Lung (tissue), 12 donors: ENCODE results near the gene SETBP1. TPM values are rescaled to one million over a fixed set of nuclear protein-coding genes. Genes with fewer than 3 reads are reported as not detected.
A peak's percentile ranks its signal among the peaks of the same experiment; 100 is the strongest.

ENCODE experiments used
- ATAC-seq: fragments of 200-7000 bp; cut with Tn5 transposase; one replicate; pipeline ENCODE4 v1.9.1; 2020; ENCODE audit warnings: moderate number of reproducible peaks; ENCODE audit not compliant: insufficient read depth, low FRiP score
- DNase-seq, 3 donors: peaks; one replicate each; pipeline ENCODE4 v3.0.0-alpha.2; 2013 to 2017
- H3K27ac ChIP-seq, 2 donors: one replicate each; pipeline ENCODE4 v1.5.1; 2013; ENCODE audit warnings: mild to moderate bottlenecking in 2 of 2, moderate library complexity in 2 of 2, control low read depth in 1 of 2, inconsistent platforms in 1 of 2, low read depth in 1 of 2, low read length in 1 of 2
- H3K27me3 ChIP-seq, 3 donors: one replicate each; pipeline ENCODE4 v1.5.1; 2013; ENCODE audit warnings: low read length in 2 of 3; ENCODE audit not compliant: control insufficient read depth in 3 of 3, insufficient read depth in 3 of 3
- H3K36me3 ChIP-seq, 4 donors: one replicate each; pipeline ENCODE4 v1.5.1; 2013; ENCODE audit warnings: low read length in 4 of 4, mild to moderate bottlenecking in 1 of 4, moderate library complexity in 1 of 4; ENCODE audit not compliant: control insufficient read depth in 4 of 4, insufficient read depth in 4 of 4
- H3K4me1 ChIP-seq, 5 donors: one replicate each; pipeline ENCODE4 v1.5.1; 2013; ENCODE audit warnings: low read length in 5 of 5, mild to moderate bottlenecking in 2 of 5, moderate library complexity in 1 of 5; ENCODE audit not compliant: control insufficient read depth in 5 of 5, insufficient read depth in 5 of 5
- H3K4me3 ChIP-seq: one replicate; pipeline ENCODE4 v1.5.1; 2013; ENCODE audit warnings: mild to moderate bottlenecking, control low read depth, moderate library complexity
- H3K9ac ChIP-seq, 2 donors: one replicate each; pipeline ENCODE4 v1.5.1; 2013; ENCODE audit warnings: low read length in 2 of 2, control low read depth in 1 of 2; ENCODE audit not compliant: insufficient read depth in 1 of 2
- H3K9me3 ChIP-seq, 4 donors: one replicate each; pipeline ENCODE4 v1.5.1; 2013; ENCODE audit warnings: low read length in 3 of 4, mild to moderate bottlenecking in 1 of 4, moderate library complexity in 1 of 4; ENCODE audit not compliant: control insufficient read depth in 4 of 4, insufficient read depth in 3 of 4
- WGBS, 2 donors: extraction: QIAGEN DNeasy Blood & Tissue Kit; methylation state at CpG; one replicate each; pipeline ENCODE4 v1.1.7; 2013; 5-methylcytosine and 5-hydroxymethylcytosine counted together
- polyA plus RNA-seq, 2 donors: library from polyadenylated mRNA; stranded (reverse); fragments of 200-250 nt; gene quantifications; one replicate each; pipeline ENCODE4 v1.2.1, GENCODE V29; 2013
- total RNA-seq, 2 donors: library from RNA; depleted of rRNA in 1 of 2; stranded (reverse); fragments of >200 nt in 1 of 2; gene quantifications; one replicate each; pipeline ENCODE4 v1.2.1, GENCODE V29; 2014 to 2021
- TF ChIP-seq, protein P1 (sequence below): IDR thresholded peaks from 2 replicates; pipeline ENCODE4 v1.5.1; 2012; ENCODE audit warnings: mild to moderate bottlenecking; ENCODE audit errors: control extremely low read depth, extremely low read depth
- donor health status: control.
- donor health status: control.
- donor health status: Bipolar disorder and iron deficiency.
- donor health status: healthy.
- donor health status: DM: yes; HTN: yes; CAD: no.

SETBP1 gene
- total and polyA plus RNA-seq, 4 donors: 1.6 to 43.8 (median 16.6) TPM

DNA sequence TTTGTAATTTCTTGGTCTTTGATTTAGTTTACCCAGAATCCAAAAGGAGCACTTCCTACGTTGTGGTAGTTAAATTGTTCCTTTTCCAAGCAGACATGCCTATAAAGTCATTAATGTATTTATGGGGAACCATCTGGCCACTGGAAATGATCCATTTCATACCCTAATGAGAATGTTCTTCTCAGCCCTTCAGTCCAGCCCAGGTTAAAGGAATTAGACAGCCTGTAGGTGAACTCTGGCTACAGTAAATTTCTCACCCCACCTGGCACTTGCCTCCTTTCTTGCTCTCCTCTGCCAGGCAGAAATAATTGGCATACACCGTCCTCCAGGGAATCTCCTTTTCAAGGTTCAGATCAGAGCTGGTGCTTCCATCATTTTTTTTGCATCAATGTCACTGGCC is 121.1 kb downstream of the SETBP1 start:
- no peak for DNase-seq
- TF ChIP-seq, protein P1, sequence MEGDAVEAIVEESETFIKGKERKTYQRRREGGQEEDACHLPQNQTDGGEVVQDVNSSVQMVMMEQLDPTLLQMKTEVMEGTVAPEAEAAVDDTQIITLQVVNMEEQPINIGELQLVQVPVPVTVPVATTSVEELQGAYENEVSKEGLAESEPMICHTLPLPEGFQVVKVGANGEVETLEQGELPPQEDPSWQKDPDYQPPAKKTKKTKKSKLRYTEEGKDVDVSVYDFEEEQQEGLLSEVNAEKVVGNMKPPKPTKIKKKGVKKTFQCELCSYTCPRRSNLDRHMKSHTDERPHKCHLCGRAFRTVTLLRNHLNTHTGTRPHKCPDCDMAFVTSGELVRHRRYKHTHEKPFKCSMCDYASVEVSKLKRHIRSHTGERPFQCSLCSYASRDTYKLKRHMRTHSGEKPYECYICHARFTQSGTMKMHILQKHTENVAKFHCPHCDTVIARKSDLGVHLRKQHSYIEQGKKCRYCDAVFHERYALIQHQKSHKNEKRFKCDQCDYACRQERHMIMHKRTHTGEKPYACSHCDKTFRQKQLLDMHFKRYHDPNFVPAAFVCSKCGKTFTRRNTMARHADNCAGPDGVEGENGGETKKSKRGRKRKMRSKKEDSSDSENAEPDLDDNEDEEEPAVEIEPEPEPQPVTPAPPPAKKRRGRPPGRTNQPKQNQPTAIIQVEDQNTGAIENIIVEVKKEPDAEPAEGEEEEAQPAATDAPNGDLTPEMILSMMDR: no peak
- H3K9ac ChIP-seq: no peak overlapping the region
- H3K27ac ChIP-seq: no peak overlapping the region
- H3K4me1 ChIP-seq: peaks cover 3 to 25% (median 9%) of the 10 kb centered on the region in 5 donors
- H3K9me3 ChIP-seq: no peaks in the 10 kb centered on the region
- WGBS, 2 donors: 94 to 95% methylated on average over 2 of the region's 2 CpGs
- peaks cover 0 to 10% (median 0%) of the 10 kb centered on the region in 4 donors for H3K36me3 ChIP-seq
- no peak overlapping the region for H3K4me3 ChIP-seq
- ATAC-seq: no peak
- H3K27me3 ChIP-seq: no peaks in the 10 kb centered on the region

DNA sequence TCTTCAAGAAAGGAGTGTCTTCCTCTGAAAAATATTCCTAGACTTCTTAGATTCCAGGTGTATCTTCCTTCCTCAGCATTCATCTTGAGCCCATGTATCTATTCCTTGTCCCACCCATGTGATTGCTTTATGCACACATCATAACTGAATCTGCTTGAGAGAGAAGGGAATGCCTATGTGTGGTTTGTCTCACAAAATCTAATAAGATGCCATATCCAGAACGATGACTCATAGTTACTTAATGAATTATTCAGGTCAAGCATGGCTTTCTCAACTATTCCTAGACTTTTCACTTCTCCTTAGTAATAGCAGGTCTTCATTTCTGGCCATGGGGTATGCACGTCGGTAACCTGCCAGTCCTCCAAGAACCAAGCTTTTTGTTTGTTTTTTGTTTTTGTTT is 121.8 kb downstream of the SETBP1 start:
- Histone ChIP-seq H3K27me3 (no peaks in the 10 kb centered on the region), H3K4me1 (peaks cover 0 to 25% (median 9%) of the 10 kb centered on the region in 5 donors), H3K27ac (peak overlapping the region; percentile 30 to 42), H3K9ac (no peak overlapping the region), H3K36me3 (peaks cover 0 to 10% (median 0%) of the 10 kb centered on the region in 4 donors), H3K4me3 (no peak overlapping the region), H3K9me3 (no peaks in the 10 kb centered on the region)
- TF ChIP-seq, protein P1: no peak
- WGBS, 2 donors: 83 to 93% methylated on average over 3 of the region's 3 CpGs
- ATAC-seq (no peak), DNase-seq (no peak)

DNA sequence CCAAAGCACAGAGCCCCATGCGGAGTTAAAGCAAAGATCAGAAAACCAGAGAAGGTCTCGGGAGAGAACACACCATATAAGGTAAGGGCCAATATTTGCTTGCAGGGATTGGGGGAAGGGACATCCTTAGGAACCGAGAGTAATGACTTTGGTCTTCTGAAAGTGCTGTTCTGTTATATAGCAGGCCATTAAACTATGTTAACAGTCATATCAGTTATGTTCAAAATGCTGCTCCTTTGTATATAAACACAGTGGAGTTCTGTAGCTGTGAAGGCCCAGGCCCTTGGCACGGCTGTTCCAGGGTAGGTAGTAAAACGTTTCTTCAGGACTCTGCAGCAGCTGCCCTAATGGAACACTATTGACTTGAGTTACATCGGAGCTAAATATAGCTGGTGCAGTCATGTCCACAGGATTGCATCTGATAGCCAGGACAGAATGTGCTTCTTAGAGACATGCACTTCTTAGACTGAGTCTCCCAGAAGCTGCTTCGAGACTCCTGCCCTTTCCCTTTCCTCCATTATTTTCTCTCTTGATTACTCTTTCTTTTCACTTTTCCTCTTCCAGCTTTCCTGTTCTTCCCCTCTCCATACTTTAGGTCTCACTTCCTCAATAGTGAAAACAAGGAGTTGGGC is 122.4 kb downstream of the SETBP1 start:
- H3K9ac ChIP-seq: peak overlapping the region in 1 of 2 donors; percentile 50
- H3K4me3 ChIP-seq: no peak overlapping the region
- peak; percentile 51 to 79 (median 71) for DNase-seq
- H3K9me3 ChIP-seq: no peaks in the 10 kb centered on the region
- H3K36me3 ChIP-seq: peaks cover 0 to 10% (median 0%) of the 10 kb centered on the region in 4 donors
- H3K27ac ChIP-seq: peak overlapping the region; percentile 30 to 42
- TF ChIP-seq, protein P1: no peak
- 61 to 63% methylated on average over 7 of the region's 7 CpGs for WGBS, 2 donors
- H3K4me1 ChIP-seq: peaks cover 0 to 25% (median 9%) of the 10 kb centered on the region in 5 donors
- ATAC-seq: no peak
- no peaks in the 10 kb centered on the region for H3K27me3 ChIP-seq

DNA sequence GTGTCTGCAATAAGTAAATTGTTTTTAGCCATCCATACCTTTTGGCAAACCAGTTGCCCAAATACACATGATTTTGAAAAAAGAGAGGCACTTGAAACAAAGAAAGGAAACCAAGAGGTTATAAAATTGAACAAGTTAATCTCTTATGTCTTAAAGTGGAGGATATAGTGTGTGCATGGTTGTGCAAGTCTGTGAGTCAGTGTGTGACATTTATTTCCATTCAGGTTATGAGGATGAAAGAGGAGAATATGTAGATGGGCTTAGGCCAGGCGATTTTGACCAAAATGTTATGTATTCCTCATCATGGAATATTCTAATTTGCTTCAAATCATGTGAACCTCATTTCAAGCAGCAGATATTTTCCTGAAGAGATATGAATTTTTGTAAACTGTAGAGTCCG is 123.3 kb downstream of the SETBP1 start:
- no peaks in the 10 kb centered on the region for H3K27me3 ChIP-seq
- ATAC-seq (no peak), DNase-seq (no peak)
- no peak overlapping the region for H3K9ac ChIP-seq
- no peak overlapping the region for H3K4me3 ChIP-seq
- H3K4me1 ChIP-seq: peaks cover 0 to 19% (median 9%) of the 10 kb centered on the region in 5 donors
- H3K36me3 ChIP-seq: peaks cover 0 to 10% (median 0%) of the 10 kb centered on the region in 4 donors
- no peaks in the 10 kb centered on the region for H3K9me3 ChIP-seq
- H3K27ac ChIP-seq: no peak overlapping the region
- TF ChIP-seq, protein P1: no peak
- 88 to 97% methylated on average over 2 of the region's 2 CpGs for WGBS, 2 donors
